GM18507 (cell line): ENCODE data around the gene TBC1D3D.
"Not testable (repeated sequence)": the region's sequence is repeated elsewhere in the genome, so short reads cannot be mapped to it uniquely, and the experiment has no call there.

Experiments used
- DNase-seq: peaks from one replicate; pipeline ENCODE4 v3.0.0; 2011; ENCODE audit warnings: low read depth; ENCODE audit not compliant: insufficient read length; ENCODE audit errors: extremely low spot score
- FAIRE-seq: peaks from 2 replicates; lab custom pipeline; 2011; peaks lifted over from hg19 to GRCh38; lab: Jason Lieb, UNC

TBC1D3D gene

DNA sequence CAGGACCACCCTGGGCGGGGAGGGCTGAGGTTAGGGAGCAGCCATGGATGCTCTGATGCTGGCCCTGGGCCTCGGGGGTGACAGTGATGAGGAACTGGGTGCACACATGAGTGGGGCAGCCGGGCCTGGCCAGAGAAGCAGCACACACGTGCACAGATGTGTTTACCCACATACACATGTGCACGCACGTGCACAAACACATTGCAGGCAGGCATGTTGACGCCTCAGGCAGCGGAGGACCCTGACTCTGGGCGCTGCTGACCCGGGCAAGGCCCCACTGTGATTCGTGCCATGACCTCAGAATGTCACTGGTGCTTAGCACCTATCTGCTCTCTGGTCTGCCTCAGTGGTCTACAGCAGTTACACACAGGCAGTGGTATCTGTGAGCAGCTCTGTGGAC is at the start of gene TBC1D3D:
TBC1D3D (plus strand) TSS at position 301 of the 400 bp plus-strand sequence. CDS start 1,585 bp downstream, outside the sequence.
- not testable (repeated sequence) for DNase-seq, FAIRE-seq

DNA sequence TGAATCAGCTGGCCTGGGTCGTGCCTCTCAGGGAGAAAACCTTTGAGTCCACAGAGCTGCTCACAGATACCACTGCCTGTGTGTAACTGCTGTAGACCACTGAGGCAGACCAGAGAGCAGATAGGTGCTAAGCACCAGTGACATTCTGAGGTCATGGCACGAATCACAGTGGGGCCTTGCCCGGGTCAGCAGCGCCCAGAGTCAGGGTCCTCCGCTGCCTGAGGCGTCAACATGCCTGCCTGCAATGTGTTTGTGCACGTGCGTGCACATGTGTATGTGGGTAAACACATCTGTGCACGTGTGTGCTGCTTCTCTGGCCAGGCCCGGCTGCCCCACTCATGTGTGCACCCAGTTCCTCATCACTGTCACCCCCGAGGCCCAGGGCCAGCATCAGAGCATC is 14.8 kb upstream of the TBC1D3D start, which contains the start of gene TBC1D3L:
TBC1D3L (minus strand) TSS at position 101 of the 400 bp plus-strand sequence. CDS start 1,540 bp downstream, outside the sequence.
- not testable (repeated sequence) for DNase-seq, FAIRE-seq
